HUES6 (cell line): ENCODE results near the gene NCLN.
"Not testable (repeated sequence)": the region's sequence is repeated elsewhere in the genome, so short reads cannot be mapped to it uniquely, and the experiment has no call there.

ENCODE experiments used
- H3K27ac ChIP-seq: 2 replicates; pipeline ENCODE4 v1.7.0; 2013; ENCODE audit warnings: low read depth, mild to moderate bottlenecking, low read length, inconsistent platforms
- H3K27me3 ChIP-seq: 2 replicates; pipeline ENCODE4 v1.6.1; 2013; ENCODE audit warnings: low read length; ENCODE audit not compliant: control insufficient read depth, insufficient read depth
- H3K36me3 ChIP-seq: 2 replicates; pipeline ENCODE4 v1.6.1; 2013; ENCODE audit warnings: low read length; ENCODE audit not compliant: control insufficient read depth, insufficient read depth
- H3K4me1 ChIP-seq: 2 replicates; pipeline ENCODE4 v1.6.1; 2013; ENCODE audit warnings: low read length; ENCODE audit not compliant: control insufficient read depth, insufficient read depth
- H3K4me3 ChIP-seq: 2 replicates; pipeline ENCODE4 v1.5.1; 2013; ENCODE audit warnings: low read depth, low read length
- H3K9ac ChIP-seq: one replicate; pipeline ENCODE4 v1.6.1; 2013; ENCODE audit warnings: mild to moderate bottlenecking, low read length
- H3K9me3 ChIP-seq: 2 replicates; pipeline ENCODE4 v1.6.1; 2013; ENCODE audit warnings: low read depth, low read length; ENCODE audit not compliant: control insufficient read depth, insufficient read depth

Gene NCLN

GRCh38 chr19:3186891-3187661 is 1.3 kb downstream of the NCLN start:
- Histone ChIP-seq H3K36me3 (peaks cover 7% of the 10 kb centered on the region; the same call in 1 of the 2 replicates), H3K27ac (no peak overlapping the region), H3K4me3 (peak overlapping the region; percentile 68), H3K9me3 (no peaks in the 10 kb centered on the region), H3K27me3 (no peaks in the 10 kb centered on the region), H3K9ac (peak overlapping the region; percentile 93), H3K4me1 (peaks cover 13% of the 10 kb centered on the region)

GRCh38 chr19:3187662-3188511 is 2.2 kb downstream of the NCLN start:
- peak overlapping the region; percentile 68; the same call in 1 of the 2 replicates for H3K4me3 ChIP-seq

GRCh38 chr19:3188627-3189596 is 3.2 kb downstream of the NCLN start:
- Histone ChIP-seq H3K27me3 (no peaks in the 10 kb centered on the region), H3K4me1 (peaks cover 13% of the 10 kb centered on the region), H3K9ac (no peak overlapping the region), H3K9me3 (no peaks in the 10 kb centered on the region), H3K27ac (no peak overlapping the region), H3K36me3 (peaks cover 18% of the 10 kb centered on the region; the same call in 1 of the 2 replicates), H3K4me3 (no peak overlapping the region)

More at GRCh38 chr19:3187662-3188511, 2.2 kb downstream of the NCLN start:
- H3K27me3 ChIP-seq: no peaks in the 10 kb centered on the region
- H3K9me3 ChIP-seq: no peaks in the 10 kb centered on the region
- peaks cover 13% of the 10 kb centered on the region for H3K4me1 ChIP-seq
- H3K9ac ChIP-seq: peak overlapping the region; percentile 30
- no peak overlapping the region for H3K27ac ChIP-seq
- H3K36me3 ChIP-seq: peaks cover 10% of the 10 kb centered on the region; the same call in 1 of the 2 replicates

GRCh38 chr19:3189702-3190469 is 4.2 kb downstream of the NCLN start:
- H3K9ac ChIP-seq: no peak overlapping the region
- H3K36me3 ChIP-seq: peaks cover 19% of the 10 kb centered on the region; the same call in 1 of the 2 replicates
- H3K27me3 ChIP-seq: no peaks in the 10 kb centered on the region
- H3K9me3 ChIP-seq: no peaks in the 10 kb centered on the region
- no peak overlapping the region for H3K27ac ChIP-seq
- H3K4me3 ChIP-seq: no peak overlapping the region
- H3K4me1 ChIP-seq: peaks cover 13% of the 10 kb centered on the region

GRCh38 chr19:3190470-3190770 is 4.7 kb downstream of the NCLN start:
- no peak overlapping the region for H3K4me3 ChIP-seq
- H3K9me3 ChIP-seq: no peaks in the 10 kb centered on the region
- H3K36me3 ChIP-seq: peaks cover 19% of the 10 kb centered on the region; the same call in 1 of the 2 replicates
- no peaks in the 10 kb centered on the region for H3K27me3 ChIP-seq
- peaks cover 13% of the 10 kb centered on the region for H3K4me1 ChIP-seq
- H3K9ac ChIP-seq: no peak overlapping the region
- H3K27ac ChIP-seq: no peak overlapping the region

- Histone ChIP-seq H3K27me3 (no peaks in the 10 kb centered on the region), H3K27ac (no peak overlapping the region), H3K9ac (no peak overlapping the region), H3K4me3 (no peak overlapping the region), H3K9me3 (no peaks in the 10 kb centered on the region), H3K36me3 (peaks cover 23% of the 10 kb centered on the region), H3K4me1 (peaks cover 13% of the 10 kb centered on the region)
Measured at GRCh38 chr19:3190921-3191805, 5.4 kb downstream of the NCLN start.

- H3K9ac ChIP-seq, H3K4me3 ChIP-seq, H3K27ac ChIP-seq, H3K9me3 ChIP-seq, H3K27me3 ChIP-seq: not testable (repeated sequence)
- Histone ChIP-seq H3K4me1 (peaks cover 12% of the 10 kb centered on the region), H3K36me3 (peaks cover 29% of the 10 kb centered on the region)
Measured at GRCh38 chr19:3191806-3192104, 6.0 kb downstream of the NCLN start.

- Histone ChIP-seq H3K4me3 (no peak overlapping the region), H3K27ac (no peak overlapping the region), H3K27me3 (no peaks in the 10 kb centered on the region), H3K9me3 (no peaks in the 10 kb centered on the region), H3K4me1 (peaks cover 7% of the 10 kb centered on the region), H3K9ac (no peak overlapping the region), H3K36me3 (peaks cover 31% of the 10 kb centered on the region)
Measured at GRCh38 chr19:3192228-3192635, 6.5 kb downstream of the NCLN start.

- H3K27me3 ChIP-seq: no peaks in the 10 kb centered on the region
- peaks cover 5% of the 10 kb centered on the region; the same call in 1 of the 2 replicates for H3K4me1 ChIP-seq
- no peak overlapping the region for H3K4me3 ChIP-seq
- H3K27ac ChIP-seq: no peak overlapping the region
- H3K9ac ChIP-seq: no peak overlapping the region
- no peaks in the 10 kb centered on the region for H3K9me3 ChIP-seq
- H3K36me3 ChIP-seq: peaks cover 31% of the 10 kb centered on the region
Measured at GRCh38 chr19:3192684-3193083, 7.0 kb downstream of the NCLN start.
